GM18873 (cell line): ENCODE data around the gene MRPL12.

Experiments used
- ATAC-seq: cut with Tn5 transposase; IDR thresholded peaks from one replicate; pipeline ENCODE4 v1.9.1; 2021; ENCODE audit warnings: mild to moderate bottlenecking, moderate library complexity, moderate number of reproducible peaks; ENCODE audit not compliant: unreplicated experiment, low FRiP score

MRPL12 gene

GRCh38 chr17:81715107-81715871 lies 12.1 kb downstream of the MRPL12 start:
- ATAC-seq, result no peak

GRCh38 chr17:81715872-81716673 lies 12.9 kb downstream of the MRPL12 start:
- ATAC-seq, result no peak

GRCh38 chr17:81716674-81716996 lies 13.5 kb downstream of the MRPL12 start:
- ATAC-seq, result no peak

- no peak for ATAC-seq
Measured at GRCh38 chr17:81717049-81717765, 14.0 kb downstream of the MRPL12 start.

- ATAC-seq, result no peak
Measured at GRCh38 chr17:81717766-81718089, 14.6 kb downstream of the MRPL12 start.

- ATAC-seq, result no peak
Measured at GRCh38 chr17:81719410-81720266, 16.5 kb downstream of the MRPL12 start.

- ATAC-seq, result no peak
Measured at GRCh38 chr17:81720267-81721071, 17.3 kb downstream of the MRPL12 start.

GRCh38 chr17:81722184-81723120 lies 19.3 kb downstream of the MRPL12 start:
- no peak for ATAC-seq

- ATAC-seq, result no peak
Measured at GRCh38 chr17:81723651-81724209, 20.6 kb downstream of the MRPL12 start.

GRCh38 chr17:81725439-81725838 lies 22.3 kb downstream of the MRPL12 start:
- no peak for ATAC-seq

GRCh38 chr17:81726004-81726403 lies 22.8 kb downstream of the MRPL12 start:
- no peak for ATAC-seq

- no peak for ATAC-seq
Measured at GRCh38 chr17:81727324-81728031, 24.3 kb downstream of the MRPL12 start.

GRCh38 chr17:81733507-81734404 lies 30.6 kb downstream of the MRPL12 start:
- no peak for ATAC-seq

GRCh38 chr17:81734405-81735263 lies 31.5 kb downstream of the MRPL12 start:
- ATAC-seq, result no peak

- no peak for ATAC-seq
Measured at GRCh38 chr17:81735264-81736102, 32.3 kb downstream of the MRPL12 start.
